ENCODE results near the gene GNB2.
"Not testable (repeated sequence)": the region's sequence is repeated elsewhere in the genome, so short reads cannot be mapped to it uniquely, and the experiment has no call there.

DNA sequence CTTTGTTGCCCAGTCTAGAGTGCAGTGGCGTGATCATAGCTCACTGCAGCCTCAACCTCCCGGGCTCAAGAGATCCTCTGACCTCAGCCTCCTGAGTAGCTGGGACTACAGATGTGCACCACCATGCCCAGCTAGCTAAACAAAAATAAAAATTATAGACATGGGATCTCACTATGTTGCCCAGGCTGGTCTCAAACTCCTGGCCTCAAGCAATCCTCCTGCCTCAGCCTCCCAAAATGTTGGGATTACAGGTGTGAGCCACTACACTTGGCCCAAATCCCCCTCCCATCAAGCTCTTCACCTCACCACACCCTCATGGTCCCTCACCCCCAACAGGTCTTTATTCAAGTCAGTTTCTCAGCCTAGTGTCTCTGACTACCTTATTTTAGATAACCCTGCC, 43.5 kb downstream of the GNB2 start:
- TF ChIP-seq, protein P1, sequence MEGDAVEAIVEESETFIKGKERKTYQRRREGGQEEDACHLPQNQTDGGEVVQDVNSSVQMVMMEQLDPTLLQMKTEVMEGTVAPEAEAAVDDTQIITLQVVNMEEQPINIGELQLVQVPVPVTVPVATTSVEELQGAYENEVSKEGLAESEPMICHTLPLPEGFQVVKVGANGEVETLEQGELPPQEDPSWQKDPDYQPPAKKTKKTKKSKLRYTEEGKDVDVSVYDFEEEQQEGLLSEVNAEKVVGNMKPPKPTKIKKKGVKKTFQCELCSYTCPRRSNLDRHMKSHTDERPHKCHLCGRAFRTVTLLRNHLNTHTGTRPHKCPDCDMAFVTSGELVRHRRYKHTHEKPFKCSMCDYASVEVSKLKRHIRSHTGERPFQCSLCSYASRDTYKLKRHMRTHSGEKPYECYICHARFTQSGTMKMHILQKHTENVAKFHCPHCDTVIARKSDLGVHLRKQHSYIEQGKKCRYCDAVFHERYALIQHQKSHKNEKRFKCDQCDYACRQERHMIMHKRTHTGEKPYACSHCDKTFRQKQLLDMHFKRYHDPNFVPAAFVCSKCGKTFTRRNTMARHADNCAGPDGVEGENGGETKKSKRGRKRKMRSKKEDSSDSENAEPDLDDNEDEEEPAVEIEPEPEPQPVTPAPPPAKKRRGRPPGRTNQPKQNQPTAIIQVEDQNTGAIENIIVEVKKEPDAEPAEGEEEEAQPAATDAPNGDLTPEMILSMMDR (conservative IDR thresholded peaks at IDR 0.05), result not testable (repeated sequence)
- not testable (repeated sequence) for TF ChIP-seq EZH2 (IDR thresholded peaks at IDR 0.05; ENCODE audit: low read depth)

Measured in PC-9 (cell line).